H9 (cell line): ENCODE data around the gene DNAAF5. TPM values are rescaled to one million over a fixed set of nuclear protein-coding genes. Genes with fewer than 3 reads are reported as not detected.
A peak's percentile ranks its signal among the peaks of the same experiment; 100 is the strongest.

Experiments used
- DNase-seq: peaks from one replicate; pipeline ENCODE4 v3.0.0-alpha.2; 2017
- H2AFZ ChIP-seq: one replicate; pipeline ENCODE4 v1.6.1; 2013; ENCODE audit warnings: mild to moderate bottlenecking, low read length, control low read depth, moderate library complexity
- H2AK5ac ChIP-seq: 2 replicates; pipeline ENCODE4 v1.6.1; 2013; ENCODE audit warnings: low read length, control low read depth, mixed read lengths; ENCODE audit not compliant: insufficient read length
- H2BK120ac ChIP-seq: one replicate; pipeline ENCODE4 v1.6.1; 2013; ENCODE audit warnings: low read depth, mild to moderate bottlenecking, low read length, control low read depth, inconsistent platforms; ENCODE audit not compliant: poor library complexity, severe bottlenecking
- H2BK12ac ChIP-seq: 2 replicates; pipeline ENCODE4 v1.6.1; 2013; ENCODE audit warnings: low read length, control low read depth, mixed read lengths, low read depth; ENCODE audit not compliant: insufficient read length
- H2BK15ac ChIP-seq: 2 replicates; pipeline ENCODE4 v1.6.1; 2013; ENCODE audit warnings: low read depth, low read length, control low read depth
- H2BK20ac ChIP-seq: one replicate; pipeline ENCODE4 v1.6.1; 2013; ENCODE audit warnings: low read depth, mild to moderate bottlenecking, low read length, control low read depth, inconsistent platforms; ENCODE audit not compliant: poor library complexity, severe bottlenecking
- H2BK5ac ChIP-seq: 2 replicates; pipeline ENCODE4 v1.6.1; 2013; ENCODE audit warnings: low read length, control low read depth, mixed read lengths; ENCODE audit not compliant: insufficient read length
- H3K14ac ChIP-seq: 2 replicates; pipeline ENCODE4 v1.6.1; 2013; ENCODE audit warnings: low read length, control low read depth; ENCODE audit not compliant: insufficient read depth
- H3K18ac ChIP-seq: 2 replicates; pipeline ENCODE4 v1.6.1; 2013; ENCODE audit warnings: low read depth, mild to moderate bottlenecking, mixed read lengths, low read length, control low read depth; ENCODE audit not compliant: insufficient read length
- H3K23ac ChIP-seq: 2 replicates; pipeline ENCODE4 v1.6.1; 2013; ENCODE audit warnings: low read length, control low read depth, mixed read lengths, low read depth; ENCODE audit not compliant: insufficient read length
- H3K23me2 ChIP-seq: 2 replicates; pipeline ENCODE4 v1.6.1; 2013; ENCODE audit warnings: low read depth, mild to moderate bottlenecking, mixed read lengths, low read length, control low read depth; ENCODE audit not compliant: insufficient read length, poor library complexity, severe bottlenecking
- H3K27ac ChIP-seq: 2 replicates; pipeline ENCODE4 v1.5.1; 2013; ENCODE audit warnings: low read length, control low read depth, mixed read lengths, low read depth; ENCODE audit not compliant: insufficient read length
- H3K27me3 ChIP-seq: 2 replicates; pipeline ENCODE4 v1.6.1; 2013; ENCODE audit warnings: low read length, control low read depth, inconsistent platforms; ENCODE audit not compliant: insufficient read depth
- H3K4ac ChIP-seq: 2 replicates; pipeline ENCODE4 v1.6.1; 2013; ENCODE audit warnings: low read depth, mild to moderate bottlenecking, control low read depth, inconsistent platforms, low read length, moderate library complexity
- H3K4me1 ChIP-seq: 2 replicates; pipeline ENCODE4 v1.6.1; 2013; ENCODE audit warnings: low read length, control low read depth, inconsistent platforms; ENCODE audit not compliant: insufficient read depth
- H3K4me2 ChIP-seq: 2 replicates; pipeline ENCODE4 v1.6.1; 2013; ENCODE audit warnings: low read length, control low read depth, mixed read lengths; ENCODE audit not compliant: insufficient read length, insufficient read depth
- H3K56ac ChIP-seq: 2 replicates; pipeline ENCODE4 v1.6.1; 2013; ENCODE audit warnings: low read depth, mild to moderate bottlenecking, mixed read lengths, low read length, control low read depth; ENCODE audit not compliant: insufficient read length
- H3K79me1 ChIP-seq: 2 replicates; pipeline ENCODE4 v1.6.1; 2013; ENCODE audit warnings: low read depth, mild to moderate bottlenecking, moderate library complexity, low read length, control low read depth, inconsistent platforms; ENCODE audit not compliant: insufficient read depth, poor library complexity, severe bottlenecking
- H3K79me2 ChIP-seq: 2 replicates; pipeline ENCODE4 v1.6.1; 2013; ENCODE audit warnings: low read length, control low read depth, inconsistent platforms; ENCODE audit not compliant: insufficient read depth
- H3K9ac ChIP-seq: 2 replicates; pipeline ENCODE4 v1.6.1; 2013; ENCODE audit warnings: low read length, control low read depth, mixed read lengths; ENCODE audit not compliant: insufficient read length; ENCODE audit errors: extremely low read depth
- H3K9me3 ChIP-seq: one replicate; pipeline ENCODE4 v1.6.1; 2013; ENCODE audit warnings: low read depth, low read length, inconsistent platforms; ENCODE audit not compliant: control insufficient read depth
- H3T11ph ChIP-seq: one replicate; pipeline ENCODE4 v1.6.1; 2013; ENCODE audit warnings: mild to moderate bottlenecking, low read length, control low read depth, inconsistent platforms
- H4K20me1 ChIP-seq: one replicate; pipeline ENCODE4 v1.6.1; 2013; ENCODE audit not compliant: control insufficient read depth, insufficient read length, insufficient read depth
- H4K5ac ChIP-seq: 2 replicates; pipeline ENCODE4 v1.6.1; 2013; ENCODE audit warnings: low read depth, mild to moderate bottlenecking, mixed read lengths, low read length, control low read depth; ENCODE audit not compliant: insufficient read length
- H4K8ac ChIP-seq: replicated peaks from 2 replicates; pipeline ENCODE4 v1.6.1; 2013; ENCODE audit warnings: low read length, control low read depth, mixed read lengths, low read depth; ENCODE audit not compliant: insufficient read length
- H4K91ac ChIP-seq: 2 replicates; pipeline ENCODE4 v1.6.1; 2013; ENCODE audit warnings: low read depth, mild to moderate bottlenecking, moderate library complexity, mixed read lengths, low read length, control low read depth; ENCODE audit not compliant: insufficient read length
- H3K27ac Mint-ChIP-seq, 3 experiments: 2 replicates in 2 of 3; 3 replicates in 1 of 3; pipeline ENCODE4 v1.8.0; 2020 to 2021; ENCODE audit warnings: mixed read lengths in 3 of 3, mild to moderate bottlenecking in 1 of 3, moderate library complexity in 1 of 3
- H3K27me3 Mint-ChIP-seq: 2 replicates; pipeline ENCODE4 v1.8.0; 2021; ENCODE audit warnings: low read depth, mild to moderate bottlenecking, moderate library complexity, mixed read lengths
- H3K36me3 Mint-ChIP-seq, 3 experiments: 2 replicates in 2 of 3; 3 replicates in 1 of 3; pipeline ENCODE4 v1.8.0; 2020 to 2021; ENCODE audit warnings: low read depth in 3 of 3, mixed read lengths in 3 of 3; ENCODE audit not compliant: insufficient read depth in 1 of 3
- H3K4me1 Mint-ChIP-seq, 2 experiments: 2 replicates each; pipeline ENCODE4 v1.8.0; 2020; ENCODE audit warnings: mixed read lengths in 2 of 2
- H3K4me3 Mint-ChIP-seq, 2 experiments: 2 replicates in 1 of 2; 3 replicates in 1 of 2; pipeline ENCODE4 v1.8.0; 2020 to 2021; ENCODE audit warnings: mild to moderate bottlenecking in 2 of 2, mixed read lengths in 2 of 2, moderate library complexity in 1 of 2
- H3K9me3 Mint-ChIP-seq, 2 experiments: 2 replicates in 1 of 2; 3 replicates in 1 of 2; pipeline ENCODE4 v1.8.0; 2020; ENCODE audit warnings: mild to moderate bottlenecking in 2 of 2, mixed read lengths in 2 of 2, moderate library complexity in 1 of 2
- WGBS: extraction: QIAGEN DNeasy Blood & Tissue Kit; methylation state at CpG from one replicate; pipeline ENCODE4 v1.1.7; 2013; ENCODE audit warnings: missing lambda C conversion rate, low lambda C conversion rate, mixed read lengths; ENCODE audit not compliant: insufficient read length; ENCODE audit errors: extremely low coverage; 5-methylcytosine and 5-hydroxymethylcytosine counted together
- total RNA-seq: library from RNA; stranded (reverse); gene quantifications from 2 replicates; pipeline ENCODE4 v1.2.1, GENCODE V29; 2021
- TF ChIP-seq, protein P1 (sequence below): fragments of 200-600 bp; sonication (generic); conservative IDR thresholded peaks from 3 replicates; pipeline ENCODE4 v1.8.0; 2021; ENCODE audit warnings: antibody characterized with exemption, mild to moderate bottlenecking

Gene DNAAF5
- total RNA-seq, 1 experiment from 2014 or later: 43.5 TPM

DNA sequence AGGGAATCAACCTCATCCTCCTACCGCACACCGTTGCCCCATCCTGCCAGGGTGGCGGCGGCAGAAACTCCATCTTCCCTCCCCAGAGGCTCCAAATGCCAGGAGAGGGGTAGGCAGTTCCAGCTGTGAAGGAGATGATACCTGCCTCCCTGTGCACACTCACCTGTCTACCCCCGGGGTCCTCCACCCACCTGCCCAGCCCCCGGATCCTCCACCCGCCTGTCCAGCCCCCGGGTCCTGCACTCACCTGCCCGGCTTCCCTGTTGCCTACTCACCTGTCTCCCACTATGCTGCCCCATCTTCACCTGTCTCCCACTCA, 13.4 kb upstream of the DNAAF5 start:
- Histone ChIP-seq H3K27me3 (no peaks in the 10 kb centered on the region), H3K18ac (no peak overlapping the region), H2BK5ac (no peak overlapping the region), H2AK5ac (no peak overlapping the region), H3K4me2 (no peak overlapping the region), H3K23me2 (peaks cover 3% of the 10 kb centered on the region), H4K20me1 (no peaks in the 10 kb centered on the region), H3K79me2 (no peaks in the 10 kb centered on the region; the same call in 1 of the 2 replicates), H2BK15ac (no peak overlapping the region), H2BK12ac (no peak overlapping the region), H3K23ac (no peak overlapping the region), H2BK120ac (no peak overlapping the region), H3K56ac (no peak overlapping the region), H3T11ph (no peak overlapping the region), H2BK20ac (no peak overlapping the region), H3K9ac (no peak overlapping the region), H3K4me1 (no peaks in the 10 kb centered on the region), H4K91ac (no peak overlapping the region), H4K8ac (no peak overlapping the region), H2AFZ (no peak overlapping the region), H3K27ac (no peak overlapping the region), H3K14ac (no peak overlapping the region; the same call in 1 of the 2 replicates), H3K4ac (no peak overlapping the region), H4K5ac (no peak overlapping the region), H3K79me1 (peaks cover 8% of the 10 kb centered on the region), H3K9me3 (no peaks in the 10 kb centered on the region)
- Mint-ChIP-seq H3K36me3 (peaks cover 14 to 21% (median 17%) of the 10 kb centered on the region in 3 experiments), H3K27ac (peak overlapping the region in 2 of 3 experiments; percentile 41 to 49; a peak in 2 of 7 replicates), H3K9me3 (peaks cover 0 to 3% of the 10 kb centered on the region in 2 experiments; a peak in 2 of 5 replicates), H3K27me3 (peaks cover 4% of the 10 kb centered on the region), H3K4me1 (peaks cover 5 to 17% of the 10 kb centered on the region in 2 experiments), H3K4me3 (peak overlapping the region; percentile 25 to 70; a peak in 4 of 5 replicates)
- no peak for DNase-seq
- WGBS: no CpG with 5 or more reads among the region's 9 CpGs
- TF ChIP-seq, protein P1, sequence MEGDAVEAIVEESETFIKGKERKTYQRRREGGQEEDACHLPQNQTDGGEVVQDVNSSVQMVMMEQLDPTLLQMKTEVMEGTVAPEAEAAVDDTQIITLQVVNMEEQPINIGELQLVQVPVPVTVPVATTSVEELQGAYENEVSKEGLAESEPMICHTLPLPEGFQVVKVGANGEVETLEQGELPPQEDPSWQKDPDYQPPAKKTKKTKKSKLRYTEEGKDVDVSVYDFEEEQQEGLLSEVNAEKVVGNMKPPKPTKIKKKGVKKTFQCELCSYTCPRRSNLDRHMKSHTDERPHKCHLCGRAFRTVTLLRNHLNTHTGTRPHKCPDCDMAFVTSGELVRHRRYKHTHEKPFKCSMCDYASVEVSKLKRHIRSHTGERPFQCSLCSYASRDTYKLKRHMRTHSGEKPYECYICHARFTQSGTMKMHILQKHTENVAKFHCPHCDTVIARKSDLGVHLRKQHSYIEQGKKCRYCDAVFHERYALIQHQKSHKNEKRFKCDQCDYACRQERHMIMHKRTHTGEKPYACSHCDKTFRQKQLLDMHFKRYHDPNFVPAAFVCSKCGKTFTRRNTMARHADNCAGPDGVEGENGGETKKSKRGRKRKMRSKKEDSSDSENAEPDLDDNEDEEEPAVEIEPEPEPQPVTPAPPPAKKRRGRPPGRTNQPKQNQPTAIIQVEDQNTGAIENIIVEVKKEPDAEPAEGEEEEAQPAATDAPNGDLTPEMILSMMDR: no peak
